AG10803 (cell line): ENCODE results near the gene MS4A5.
"Not testable (repeated sequence)": the region's sequence is repeated elsewhere in the genome, so short reads cannot be mapped to it uniquely, and the experiment has no call there.

Experiments used
- DNase-seq: peaks from one replicate; pipeline ENCODE4 v3.0.0; 2010; ENCODE audit warnings: low read depth
- H3K4me3 ChIP-seq: 2 replicates; pipeline ENCODE4 v1.5.1; 2011; ENCODE audit warnings: mild to moderate bottlenecking, low read length, control low read depth
- TF ChIP-seq, protein P1 (sequence below): conservative IDR thresholded peaks from 2 replicates; pipeline ENCODE4 v1.5.1; 2011; ENCODE audit warnings: mild to moderate bottlenecking, low read length, control low read depth, inconsistent platforms

Gene MS4A5

DNA sequence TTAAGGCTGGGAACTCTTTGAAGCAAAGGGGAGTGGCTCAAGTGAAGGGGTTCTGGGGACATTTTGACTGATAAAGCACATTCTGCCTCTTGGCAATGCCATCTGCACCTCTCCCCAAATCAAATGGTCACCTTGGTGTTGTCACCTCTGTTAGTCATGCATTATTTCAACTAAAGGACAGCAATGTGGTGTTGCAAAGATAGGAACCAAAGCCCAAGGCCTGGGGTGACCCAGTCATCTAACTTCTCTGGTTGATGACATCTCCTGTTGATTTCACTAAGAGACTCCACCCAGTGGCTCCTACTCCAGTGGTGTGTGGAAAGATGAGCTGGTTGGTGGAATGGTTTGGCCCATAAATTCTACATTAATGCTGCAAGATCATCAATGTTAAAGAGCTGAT, 18.5 kb downstream of the MS4A5 start:
- H3K4me3 ChIP-seq: no peak overlapping the region
- DNase-seq: no peak
- TF ChIP-seq, protein P1, sequence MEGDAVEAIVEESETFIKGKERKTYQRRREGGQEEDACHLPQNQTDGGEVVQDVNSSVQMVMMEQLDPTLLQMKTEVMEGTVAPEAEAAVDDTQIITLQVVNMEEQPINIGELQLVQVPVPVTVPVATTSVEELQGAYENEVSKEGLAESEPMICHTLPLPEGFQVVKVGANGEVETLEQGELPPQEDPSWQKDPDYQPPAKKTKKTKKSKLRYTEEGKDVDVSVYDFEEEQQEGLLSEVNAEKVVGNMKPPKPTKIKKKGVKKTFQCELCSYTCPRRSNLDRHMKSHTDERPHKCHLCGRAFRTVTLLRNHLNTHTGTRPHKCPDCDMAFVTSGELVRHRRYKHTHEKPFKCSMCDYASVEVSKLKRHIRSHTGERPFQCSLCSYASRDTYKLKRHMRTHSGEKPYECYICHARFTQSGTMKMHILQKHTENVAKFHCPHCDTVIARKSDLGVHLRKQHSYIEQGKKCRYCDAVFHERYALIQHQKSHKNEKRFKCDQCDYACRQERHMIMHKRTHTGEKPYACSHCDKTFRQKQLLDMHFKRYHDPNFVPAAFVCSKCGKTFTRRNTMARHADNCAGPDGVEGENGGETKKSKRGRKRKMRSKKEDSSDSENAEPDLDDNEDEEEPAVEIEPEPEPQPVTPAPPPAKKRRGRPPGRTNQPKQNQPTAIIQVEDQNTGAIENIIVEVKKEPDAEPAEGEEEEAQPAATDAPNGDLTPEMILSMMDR: no peak

DNA sequence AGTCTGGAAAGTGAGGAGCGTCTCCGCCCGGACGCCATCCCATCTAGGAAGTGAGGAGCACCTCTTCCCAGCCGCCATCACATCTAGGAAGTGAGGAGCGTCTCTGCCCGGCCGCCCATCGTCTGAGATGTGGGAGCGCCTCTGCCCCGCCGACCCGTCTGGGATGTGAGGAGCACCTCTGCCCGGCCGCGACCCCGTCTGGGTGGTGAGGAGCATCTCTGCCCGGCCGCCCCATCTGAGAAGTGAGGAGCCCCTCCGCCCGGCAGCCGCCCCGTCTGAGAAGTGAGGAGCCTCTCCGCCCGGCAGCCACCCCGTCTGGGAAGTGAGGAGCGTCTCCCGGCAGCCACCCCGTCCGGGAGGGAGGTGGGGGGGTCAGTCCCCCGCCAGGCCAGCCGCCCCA, 21.8 kb downstream of the MS4A5 start:
- H3K4me3 ChIP-seq, DNase-seq: not testable (repeated sequence)

DNA sequence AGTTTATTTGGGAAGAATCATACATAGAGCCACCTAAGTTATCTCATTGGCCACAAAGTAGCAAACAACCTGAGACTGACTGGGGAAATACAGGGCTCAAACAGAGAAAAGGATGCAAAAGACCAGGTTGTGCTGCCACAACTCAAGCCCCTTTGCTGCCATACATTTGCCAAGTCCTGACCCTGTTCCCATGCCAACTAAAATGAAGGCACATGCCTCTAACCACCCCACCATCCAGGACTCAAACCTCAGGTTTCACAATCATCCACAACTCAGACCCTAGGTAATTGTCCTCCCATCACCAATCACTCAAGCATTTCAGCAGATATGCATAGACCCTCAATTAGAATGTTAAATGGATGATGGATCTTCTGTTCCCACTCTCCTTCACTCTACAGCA, 24.8 kb downstream of the MS4A5 start:
- DNase-seq: no peak
- TF ChIP-seq, protein P1: no peak
- H3K4me3 ChIP-seq: no peak overlapping the region

DNA sequence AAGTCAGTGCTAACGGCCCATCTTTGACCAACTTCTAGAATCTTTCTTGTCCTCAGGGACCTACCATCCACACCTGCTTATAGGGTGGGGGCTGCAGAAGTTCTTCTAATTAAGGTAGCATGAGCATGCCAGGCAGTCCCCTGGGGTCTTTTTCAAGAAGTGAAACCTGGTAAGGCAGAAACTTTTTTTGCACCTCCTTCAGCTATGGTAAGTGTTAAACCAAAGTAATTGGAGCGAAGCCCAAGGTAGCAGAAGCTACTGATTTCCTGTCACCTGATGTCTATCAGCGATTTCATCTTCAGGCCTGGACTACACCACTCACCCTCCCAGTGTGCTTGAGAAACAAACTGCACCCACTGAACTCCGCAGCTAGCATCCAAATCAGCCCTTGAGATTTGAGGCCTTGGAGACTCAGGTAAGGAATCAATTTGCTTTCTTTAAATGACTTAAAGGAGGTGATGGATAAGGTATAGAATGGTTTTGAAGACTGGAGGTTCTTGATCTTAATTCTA, 26.2 kb downstream of the MS4A5 start, which contains the start of gene MS4A1:
MS4A1 (plus strand) TSS at position 317 of the 512 bp plus-strand sequence. CDS start 6,528 bp downstream, outside the sequence.
- TF ChIP-seq, protein P1: no peak
- H3K4me3 ChIP-seq: no peak within 1 kb of the TSS
- DNase-seq: no peak

GRCh38 chr11:60457576-60457975, 28.2 kb downstream of the MS4A5 start:
- no peak overlapping the region for H3K4me3 ChIP-seq
- TF ChIP-seq, protein P1: no peak
- no peak for DNase-seq

DNA sequence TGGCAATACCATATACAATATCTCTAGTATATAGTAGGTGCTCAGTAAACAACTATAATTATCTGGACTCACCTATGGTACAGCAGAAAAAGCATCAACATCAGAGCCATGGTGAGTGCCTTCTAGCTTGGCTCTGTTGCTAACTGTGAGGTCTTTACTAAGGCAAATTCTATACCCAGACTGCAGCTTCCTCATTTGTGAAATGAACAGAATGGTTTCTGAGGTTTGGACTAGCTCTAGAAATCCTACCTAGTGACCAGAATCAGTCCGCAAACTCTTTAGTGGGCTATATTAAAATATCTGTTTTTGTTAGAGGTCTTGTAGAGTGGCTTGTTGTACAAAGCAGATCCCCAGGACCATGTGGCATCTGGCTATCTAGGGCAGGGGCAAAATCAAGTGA, 30.0 kb downstream of the MS4A5 start:
- H3K4me3 ChIP-seq: no peak overlapping the region
- TF ChIP-seq, protein P1: no peak
- no peak for DNase-seq

- H3K4me3 ChIP-seq: no peak overlapping the region
- TF ChIP-seq, protein P1: no peak
- no peak for DNase-seq
Measured at GRCh38 chr11:60468829-60469228, 39.5 kb downstream of the MS4A5 start.

- TF ChIP-seq, protein P1: no peak
- H3K4me3 ChIP-seq: no peak overlapping the region
- no peak for DNase-seq
Measured at GRCh38 chr11:60469723-60470122, 40.4 kb downstream of the MS4A5 start.
